SH-SY5Y (cell line): ENCODE results near the gene HARBI1.

Experiments
- GATA2 ChIP-seq: IDR thresholded peaks from 2 replicates; pipeline ENCODE4 v1.6.1; 2011; ENCODE audit warnings: mild to moderate bottlenecking, low read depth, low read length
- GATA3 ChIP-seq: IDR thresholded peaks from 2 replicates; pipeline ENCODE4 v1.6.1; 2011; ENCODE audit warnings: low read depth, mild to moderate bottlenecking, low read length, moderate library complexity

- TF ChIP-seq GATA2: no peak
- no peak for TF ChIP-seq GATA3
These were observed 9.5 kb downstream of the HARBI1 start for GRCh38 chr11:46607516-46607915.
